MM.1S (cell line): ENCODE results near the gene PEX16.

Experiments
- DNase-seq: peaks from one replicate; pipeline ENCODE4 v3.0.0-alpha.2; 2015
- H2AFZ ChIP-seq: fragments of 300-600 bp; sonication (generic); 2 replicates; pipeline ENCODE4 v1.6.0; 2016; ENCODE audit warnings: antibody characterized with exemption, low read length
- H3F3A ChIP-seq: fragments of 300-600 bp; sonication (generic); 2 replicates; pipeline ENCODE4 v1.6.1; 2016; ENCODE audit warnings: mild to moderate bottlenecking, antibody characterized with exemption, low read length, moderate library complexity, mixed read lengths; ENCODE audit not compliant: insufficient read depth
- H3K27ac ChIP-seq: fragments of 300-600 bp; sonication (generic); 2 replicates; pipeline ENCODE4 v1.5.1; 2016; ENCODE audit warnings: mild to moderate bottlenecking, low read length
- H3K27me3 ChIP-seq: fragments of 300-600 bp; sonication (generic); replicated peaks from 2 replicates; pipeline ENCODE4 v1.6.0; 2016; ENCODE audit warnings: low read length; ENCODE audit not compliant: insufficient read depth
- H3K36me3 ChIP-seq: fragments of 300-600 bp; sonication (generic); replicated peaks from 2 replicates; pipeline ENCODE4 v1.6.1; 2016; ENCODE audit warnings: mild to moderate bottlenecking, low read length, mixed read lengths; ENCODE audit not compliant: insufficient read depth
- H3K4me1 ChIP-seq: fragments of 300-600 bp; sonication (generic); 2 replicates; pipeline ENCODE4 v1.6.1; 2016; ENCODE audit warnings: low read length, mixed read lengths
- H3K4me2 ChIP-seq: fragments of 300-600 bp; sonication (generic); 2 replicates; pipeline ENCODE4 v1.6.0; 2016; ENCODE audit warnings: low read depth, low read length
- H3K4me3 ChIP-seq: fragments of 300-600 bp; sonication (generic); 2 replicates; pipeline ENCODE4 v1.5.1; 2016; ENCODE audit warnings: low read length, mixed read lengths
- H3K79me2 ChIP-seq: fragments of 300-600 bp; sonication (generic); 2 replicates; pipeline ENCODE4 v1.6.1; 2016; ENCODE audit warnings: mixed run types, low read length, mixed read lengths
- H3K9ac ChIP-seq: fragments of 300-600 bp; sonication (generic); 2 replicates; pipeline ENCODE4 v1.6.1; 2016; ENCODE audit warnings: low read length, mixed read lengths
- H3K9me2 ChIP-seq: fragments of 300-600 bp; sonication (generic); replicated peaks from 2 replicates; pipeline ENCODE4 v1.6.1; 2016; ENCODE audit warnings: mild to moderate bottlenecking, low read length, mixed read lengths; ENCODE audit not compliant: insufficient read depth
- H3K9me3 ChIP-seq: fragments of 300-600 bp; sonication (generic); replicated peaks from 2 replicates; pipeline ENCODE4 v1.6.1; 2016; ENCODE audit warnings: mild to moderate bottlenecking, low read length, mixed read lengths; ENCODE audit not compliant: insufficient read depth
- H4K20me1 ChIP-seq: fragments of 300-600 bp; sonication (generic); 2 replicates; pipeline ENCODE4 v1.6.1; 2016; ENCODE audit warnings: mild to moderate bottlenecking, low read length, moderate library complexity, mixed read lengths; ENCODE audit not compliant: insufficient read depth
- EZH2 ChIP-seq: fragments of 300-600 bp; sonication (generic); optimal IDR thresholded peaks from 2 replicates; pipeline ENCODE3; 2017; ENCODE audit warnings: low read depth, mild to moderate bottlenecking, antibody characterized with exemption, low read length, mixed read lengths
- EZH2phosphoT487 ChIP-seq: fragments of 300-600 bp; sonication (generic); IDR thresholded peaks from 2 replicates; pipeline ENCODE4 v1.6.1; 2018; ENCODE audit warnings: antibody characterized with exemption, low read length
- TF ChIP-seq, protein P1 (sequence below): fragments of 300-600 bp; sonication (generic); IDR thresholded peaks from 2 replicates; pipeline ENCODE4 v1.5.1; 2016; ENCODE audit warnings: antibody characterized with exemption, low read length, mixed read lengths

The PEX16 gene

DNA sequence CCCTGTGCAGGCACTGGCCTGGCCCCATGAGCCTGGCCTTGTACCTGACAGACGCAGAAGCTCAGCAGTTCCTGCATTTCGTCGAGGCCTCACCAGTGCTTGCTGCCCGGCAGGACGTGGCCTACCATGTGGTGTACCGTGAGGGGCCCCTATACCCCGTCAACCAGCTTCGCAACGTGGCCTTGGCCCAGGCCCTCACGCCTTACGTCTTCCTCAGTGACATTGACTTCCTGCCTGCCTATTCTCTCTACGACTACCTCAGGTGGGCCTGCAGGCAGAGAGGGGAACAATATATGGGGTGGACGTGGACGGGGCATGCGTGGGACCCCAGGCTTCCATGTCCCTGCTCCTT lies 9.6 kb upstream of the PEX16 start:
- Histone ChIP-seq H4K20me1 (no peaks in the 10 kb centered on the region), H3K27ac (no peak overlapping the region), H3K36me3 (no peaks in the 10 kb centered on the region), H3K4me2 (no peak overlapping the region), H3K79me2 (no peaks in the 10 kb centered on the region), H3K9me2 (no peaks in the 10 kb centered on the region), H3K9me3 (no peaks in the 10 kb centered on the region), H2AFZ (no peak overlapping the region), H3K4me1 (peaks cover 13% of the 10 kb centered on the region; the same call in 1 of the 2 replicates), H3F3A (peaks cover 12% of the 10 kb centered on the region), H3K9ac (no peak overlapping the region), H3K27me3 (peaks cover 13% of the 10 kb centered on the region; the same call in 1 of the 2 replicates), H3K4me3 (no peak overlapping the region)
- no peak for TF ChIP-seq EZH2phosphoT487
- no peak for TF ChIP-seq EZH2
- TF ChIP-seq, protein P1, sequence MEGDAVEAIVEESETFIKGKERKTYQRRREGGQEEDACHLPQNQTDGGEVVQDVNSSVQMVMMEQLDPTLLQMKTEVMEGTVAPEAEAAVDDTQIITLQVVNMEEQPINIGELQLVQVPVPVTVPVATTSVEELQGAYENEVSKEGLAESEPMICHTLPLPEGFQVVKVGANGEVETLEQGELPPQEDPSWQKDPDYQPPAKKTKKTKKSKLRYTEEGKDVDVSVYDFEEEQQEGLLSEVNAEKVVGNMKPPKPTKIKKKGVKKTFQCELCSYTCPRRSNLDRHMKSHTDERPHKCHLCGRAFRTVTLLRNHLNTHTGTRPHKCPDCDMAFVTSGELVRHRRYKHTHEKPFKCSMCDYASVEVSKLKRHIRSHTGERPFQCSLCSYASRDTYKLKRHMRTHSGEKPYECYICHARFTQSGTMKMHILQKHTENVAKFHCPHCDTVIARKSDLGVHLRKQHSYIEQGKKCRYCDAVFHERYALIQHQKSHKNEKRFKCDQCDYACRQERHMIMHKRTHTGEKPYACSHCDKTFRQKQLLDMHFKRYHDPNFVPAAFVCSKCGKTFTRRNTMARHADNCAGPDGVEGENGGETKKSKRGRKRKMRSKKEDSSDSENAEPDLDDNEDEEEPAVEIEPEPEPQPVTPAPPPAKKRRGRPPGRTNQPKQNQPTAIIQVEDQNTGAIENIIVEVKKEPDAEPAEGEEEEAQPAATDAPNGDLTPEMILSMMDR, result no peak
- no peak for DNase-seq

DNA sequence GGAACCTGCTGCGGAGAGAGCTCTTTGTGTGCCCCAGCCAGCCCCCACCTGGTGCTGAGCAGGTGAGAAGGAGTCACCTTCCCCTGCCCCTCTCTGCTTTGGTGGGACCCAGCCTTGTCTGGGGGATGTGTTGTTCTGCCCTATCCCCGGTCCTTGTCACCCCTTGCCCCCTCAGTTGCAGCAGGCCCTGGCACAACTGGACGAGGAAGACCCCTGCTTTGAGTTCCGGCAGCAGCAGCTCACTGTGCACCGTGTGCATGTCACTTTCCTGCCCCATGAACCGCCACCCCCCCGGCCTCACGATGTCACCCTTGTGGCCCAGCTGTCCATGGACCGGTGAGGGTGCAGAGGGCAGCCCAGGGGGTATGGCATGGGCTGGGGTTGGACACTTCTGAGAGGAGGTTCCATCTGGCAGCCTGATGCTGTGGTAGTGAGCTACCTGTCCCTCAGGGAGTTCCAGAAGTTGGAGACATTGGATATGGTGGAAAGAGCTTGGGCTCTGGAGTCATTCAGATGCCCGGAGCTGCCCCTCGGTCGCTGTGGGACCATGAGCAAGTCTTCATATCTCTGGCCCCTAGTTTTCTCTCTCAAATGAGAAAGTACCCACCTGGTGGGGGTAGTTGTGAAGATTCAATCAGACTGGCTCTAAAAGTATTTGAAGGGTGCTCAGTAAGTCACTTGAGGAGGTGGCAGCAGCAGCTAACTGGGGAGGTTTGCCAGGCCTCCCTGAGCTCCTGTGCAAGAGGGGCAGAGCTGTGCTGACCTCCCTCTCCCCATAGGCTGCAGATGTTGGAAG lies 9.1 kb upstream of the PEX16 start:
- H3K9me2 ChIP-seq, result no peaks in the 10 kb centered on the region
- no peak overlapping the region for H3K4me2 ChIP-seq
- no peak overlapping the region for H3K9ac ChIP-seq
- H3K79me2 ChIP-seq, result no peaks in the 10 kb centered on the region
- TF ChIP-seq EZH2phosphoT487, result no peak
- no peak for TF ChIP-seq EZH2
- no peak overlapping the region for H3K4me3 ChIP-seq
- DNase-seq, result no peak
- peaks cover 15% of the 10 kb centered on the region; the same call in 1 of the 2 replicates for H3K4me1 ChIP-seq
- no peaks in the 10 kb centered on the region for H3K36me3 ChIP-seq
- H3K27ac ChIP-seq, result no peak overlapping the region
- H3K27me3 ChIP-seq, result peaks cover 13% of the 10 kb centered on the region; the same call in 1 of the 2 replicates
- no peak overlapping the region for H2AFZ ChIP-seq
- H3K9me3 ChIP-seq, result no peaks in the 10 kb centered on the region
- peaks cover 12% of the 10 kb centered on the region for H3F3A ChIP-seq
- no peaks in the 10 kb centered on the region for H4K20me1 ChIP-seq

DNA sequence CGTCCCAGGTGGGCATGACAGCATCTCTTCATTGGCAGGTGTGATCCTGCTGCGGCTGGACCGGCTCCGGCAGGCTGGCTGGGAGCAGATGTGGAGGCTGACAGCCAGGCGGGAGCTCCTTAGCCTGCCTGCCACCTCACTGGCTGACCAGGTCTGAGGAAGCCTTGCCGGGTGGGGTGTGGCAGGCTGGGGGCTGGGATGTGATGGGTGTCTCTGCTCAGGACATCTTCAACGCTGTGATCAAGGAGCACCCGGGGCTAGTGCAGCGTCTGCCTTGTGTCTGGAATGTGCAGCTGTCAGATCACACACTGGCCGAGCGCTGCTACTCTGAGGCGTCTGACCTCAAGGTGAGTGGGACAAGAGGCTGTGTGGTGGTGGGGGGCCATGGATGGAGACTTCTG lies 8.3 kb upstream of the PEX16 start:
- Histone ChIP-seq H3K79me2 (no peaks in the 10 kb centered on the region), H3K4me1 (peaks cover 18% of the 10 kb centered on the region; the same call in 1 of the 2 replicates), H3K36me3 (no peaks in the 10 kb centered on the region), H3K4me2 (no peak overlapping the region), H3K9ac (no peak overlapping the region), H4K20me1 (no peaks in the 10 kb centered on the region), H3K9me2 (no peaks in the 10 kb centered on the region), H3K27me3 (peaks cover 13% of the 10 kb centered on the region; the same call in 1 of the 2 replicates), H2AFZ (no peak overlapping the region), H3F3A (peaks cover 12% of the 10 kb centered on the region), H3K4me3 (no peak overlapping the region), H3K9me3 (no peaks in the 10 kb centered on the region), H3K27ac (no peak overlapping the region)
- no peak for DNase-seq
- TF ChIP-seq, protein P1, result no peak
- no peak for TF ChIP-seq EZH2phosphoT487
- TF ChIP-seq EZH2, result no peak

DNA sequence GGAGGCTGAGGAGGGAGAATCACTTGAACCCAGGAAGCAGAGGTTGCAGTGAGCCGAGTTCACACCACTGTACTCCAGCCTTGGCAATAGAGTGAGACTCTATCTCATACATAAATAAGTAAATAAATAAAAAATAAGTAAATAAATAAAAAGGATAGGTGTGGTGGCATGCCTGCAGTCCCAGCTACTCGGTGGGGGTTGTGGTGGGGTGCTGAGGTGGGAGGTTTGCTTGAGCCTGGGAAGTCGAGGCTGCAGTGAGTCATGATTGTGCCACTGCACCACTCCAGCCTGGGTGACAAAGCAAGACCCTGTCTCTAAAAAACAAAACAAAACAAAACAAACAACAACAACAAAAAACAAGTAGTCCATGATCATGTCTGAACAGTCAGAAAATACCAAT lies 7.9 kb upstream of the PEX16 start:
- H3K4me2 ChIP-seq, result no peak overlapping the region
- H3K79me2 ChIP-seq, result no peaks in the 10 kb centered on the region
- H3K4me1 ChIP-seq, result peaks cover 17% of the 10 kb centered on the region; the same call in 1 of the 2 replicates
- H3K9me2 ChIP-seq, result no peaks in the 10 kb centered on the region
- peaks cover 12% of the 10 kb centered on the region for H3F3A ChIP-seq
- H3K9me3 ChIP-seq, result no peaks in the 10 kb centered on the region
- no peak overlapping the region for H3K27ac ChIP-seq
- H3K9ac ChIP-seq, result no peak overlapping the region
- no peak overlapping the region for H3K4me3 ChIP-seq
- H3K27me3 ChIP-seq, result peaks cover 13% of the 10 kb centered on the region; the same call in 1 of the 2 replicates
- no peaks in the 10 kb centered on the region for H3K36me3 ChIP-seq
- no peak for TF ChIP-seq EZH2
- no peak for TF ChIP-seq EZH2phosphoT487
- TF ChIP-seq, protein P1, result no peak
- H2AFZ ChIP-seq, result no peak overlapping the region
- no peaks in the 10 kb centered on the region for H4K20me1 ChIP-seq
- DNase-seq, result no peak
